BJ (cell line): ENCODE measurements around the gene ITPKC. TPM values are rescaled to one million over a fixed set of nuclear protein-coding genes. Genes with fewer than 3 reads are reported as not detected.
A peak's percentile ranks its signal among the peaks of the same experiment; 100 is the strongest.

ENCODE experiments used
- CTCF ChIA-PET: fragments of 350-600 bp; formaldehyde crosslinking; extraction: SDS; loops from one replicate; lab custom pipeline; 2021; ENCODE audit warnings: antibody characterized with exemption, inconsistent platforms; lab: Yijun Ruan, JAX
- POLR2A ChIA-PET: fragments of 300-600 bp; sonication (Branson Sonifier 250); formaldehyde crosslinking; extraction: SDS; loops from one replicate; lab custom pipeline; 2021; ENCODE audit warnings: antibody characterized with exemption; lab: Charles Lee
- DNase-seq: peaks from one replicate; pipeline ENCODE4 v3.0.0-alpha.2; 2011; ENCODE audit warnings: low read depth
- H3K27me3 ChIP-seq: 2 replicates; pipeline ENCODE4 v1.6.0; 2011; ENCODE audit warnings: low read length; ENCODE audit not compliant: control insufficient read depth, insufficient read depth
- H3K36me3 ChIP-seq: 2 replicates; pipeline ENCODE4 v1.5.1; 2011; ENCODE audit warnings: low read length; ENCODE audit not compliant: control insufficient read depth, insufficient read depth
- H3K4me3 ChIP-seq: 2 replicates; pipeline ENCODE4 v1.5.1; 2011; ENCODE audit warnings: low read depth, mild to moderate bottlenecking, control low read depth, low read length
- CTCF ChIP-seq: IDR thresholded peaks from 2 replicates; pipeline ENCODE4 v1.5.1; 2011; ENCODE audit warnings: low read depth, mild to moderate bottlenecking, control low read depth, inconsistent platforms, low read length, moderate library complexity; ENCODE audit not compliant: insufficient read depth
- polyA plus RNA-seq: library from polyadenylated mRNA; depleted of rRNA; stranded (reverse); fragments of >200 nt; gene quantifications from 2 replicates; pipeline ENCODE4 v1.2.3, GENCODE V29; 2011

ITPKC gene
- polyA plus RNA-seq, 1 experiment, result 11.9 TPM

DNA sequence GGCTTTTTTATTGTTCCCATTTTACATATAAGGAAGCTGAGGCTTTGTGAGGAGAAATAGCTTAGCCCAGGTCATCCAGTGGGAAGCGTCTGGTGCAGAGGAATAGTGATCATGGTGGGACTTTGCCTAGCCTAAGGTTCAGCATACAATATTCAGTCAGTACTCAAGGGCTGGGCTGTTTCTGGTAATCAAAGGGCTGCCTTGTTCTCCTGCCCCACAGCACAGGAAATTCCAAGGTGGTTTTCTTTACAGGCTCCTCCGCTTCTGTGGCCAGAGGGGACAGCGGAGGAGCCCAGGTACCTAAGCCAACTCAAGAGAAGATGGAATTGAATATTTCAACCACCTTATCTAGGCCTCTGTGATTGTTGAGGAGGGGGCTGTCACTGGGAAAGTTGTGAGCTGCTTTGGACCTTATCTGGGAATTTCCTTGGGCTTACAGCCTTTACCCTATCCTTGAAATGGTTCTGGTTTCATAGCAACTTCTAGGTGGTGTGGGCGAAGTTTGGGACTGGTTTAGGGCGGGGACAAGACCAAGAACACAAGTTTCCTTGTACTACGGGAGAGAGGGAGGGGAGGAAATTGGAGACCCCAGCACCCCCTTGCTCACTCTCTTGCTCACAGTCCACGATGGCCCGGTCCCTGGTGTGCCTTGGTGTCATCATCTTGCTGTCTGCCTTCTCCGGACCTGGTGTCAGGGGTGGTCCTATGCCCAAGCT is 58.2 kb downstream of the ITPKC start, which contains the start of gene MIA:
Gene MIA (plus strand): TSS at position 606 of the 716 bp plus-strand sequence. CDS start 22 bp downstream, at position 628.
- H3K27me3 ChIP-seq, result no peaks in the 10 kb centered on the region
- H3K4me3 ChIP-seq, result no peak within 1 kb of the TSS
- no peak for DNase-seq
- ChIA-PET CTCF (no interaction called here), POLR2A (no interaction called here)
- no peak for TF ChIP-seq CTCF
- peaks cover 1% of the 10 kb centered on the region; the same call in 1 of the 2 replicates for H3K36me3 ChIP-seq

- Histone ChIP-seq H3K27me3 (no peaks in the 10 kb centered on the region), H3K4me3 (no peak overlapping the region), H3K36me3 (peaks cover 3% of the 10 kb centered on the region; the same call in 1 of the 2 replicates)
- CTCF ChIA-PET, result no interaction called here
- POLR2A ChIA-PET, result no interaction called here
- DNase-seq, result no peak
- TF ChIP-seq CTCF, result no peak
Measured at GRCh38 chr19:40775632-40776022, 58.7 kb downstream of the ITPKC start.

- no peak for TF ChIP-seq CTCF
- POLR2A ChIA-PET, result no interaction called here
- Histone ChIP-seq H3K4me3 (no peak overlapping the region), H3K27me3 (no peaks in the 10 kb centered on the region), H3K36me3 (peaks cover 3% of the 10 kb centered on the region; the same call in 1 of the 2 replicates)
- CTCF ChIA-PET, result interaction anchor here (1.7 to 3.8 kb wide), 2 partner anchors 26 to 31 kb away, joined by 5 to 22 read pairs; no protein-coding TSS in a partner anchor
- DNase-seq, result no peak
Measured at GRCh38 chr19:40776364-40776763, 59.5 kb downstream of the ITPKC start.

GRCh38 chr19:40776932-40777644 is 60.2 kb downstream of the ITPKC start:
- Histone ChIP-seq H3K27me3 (no peaks in the 10 kb centered on the region), H3K36me3 (peaks cover 3% of the 10 kb centered on the region; the same call in 1 of the 2 replicates), H3K4me3 (peak overlapping the region; percentile 83)
- no peak for TF ChIP-seq CTCF
- ChIA-PET CTCF (interaction anchor here (1.3 to 3.8 kb wide), 5 partner anchors 21 to 115 kb away, joined by 3 to 22 read pairs (median 11); partner anchors contain the start of gene EGLN2), POLR2A (interaction anchor here (0.5 to 1.7 kb wide), 3 partner anchors 22 to 449 kb away, joined by 3 to 7 read pairs (median 4); no protein-coding TSS in a partner anchor)
- DNase-seq, result peak; percentile 80

DNA sequence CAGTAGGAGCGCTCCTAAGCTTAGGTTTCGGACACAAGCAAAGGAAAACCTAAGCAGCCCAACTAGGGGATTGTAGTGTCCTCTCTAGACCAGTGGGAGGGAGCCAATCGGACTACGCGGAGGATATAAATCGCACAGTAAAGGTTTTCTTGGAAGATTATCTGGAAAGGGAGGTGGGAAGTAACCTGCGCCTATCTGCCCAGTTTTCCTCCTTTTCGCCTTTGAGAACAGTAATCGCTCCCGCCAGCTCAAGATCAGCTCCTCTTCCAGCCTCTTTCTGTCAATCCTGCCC is 60.7 kb downstream of the ITPKC start:
- Histone ChIP-seq H3K36me3 (peaks cover 3% of the 10 kb centered on the region; the same call in 1 of the 2 replicates), H3K27me3 (no peaks in the 10 kb centered on the region), H3K4me3 (peak overlapping the region; percentile 83)
- CTCF ChIA-PET, result interaction anchor here (0.7 to 3.8 kb wide), 6 partner anchors 21 to 115 kb away, joined by 3 to 22 read pairs (median 8); partner anchors contain the start of gene EGLN2
- DNase-seq, result no peak
- POLR2A ChIA-PET, result interaction anchor here (0.5 to 1.7 kb wide), 6 partner anchors 20 to 449 kb away, joined by 3 to 31 read pairs (median 6); partner anchors contain the start of gene ACTMAP
- no peak for TF ChIP-seq CTCF
